Uterine smooth muscle cell (primary cell): ENCODE data around the gene METTL21C. TPM values are rescaled to one million over a fixed set of nuclear protein-coding genes. Genes with fewer than 3 reads are reported as not detected.

Experiments used
- total RNA-seq: library from RNA; depleted of rRNA; stranded (reverse); fragments of >200 nt; gene quantifications from 2 replicates; pipeline ENCODE4 v1.2.3, GENCODE V29; 2014

METTL21C gene
- not detected in 2 replicates for total RNA-seq

DNA sequence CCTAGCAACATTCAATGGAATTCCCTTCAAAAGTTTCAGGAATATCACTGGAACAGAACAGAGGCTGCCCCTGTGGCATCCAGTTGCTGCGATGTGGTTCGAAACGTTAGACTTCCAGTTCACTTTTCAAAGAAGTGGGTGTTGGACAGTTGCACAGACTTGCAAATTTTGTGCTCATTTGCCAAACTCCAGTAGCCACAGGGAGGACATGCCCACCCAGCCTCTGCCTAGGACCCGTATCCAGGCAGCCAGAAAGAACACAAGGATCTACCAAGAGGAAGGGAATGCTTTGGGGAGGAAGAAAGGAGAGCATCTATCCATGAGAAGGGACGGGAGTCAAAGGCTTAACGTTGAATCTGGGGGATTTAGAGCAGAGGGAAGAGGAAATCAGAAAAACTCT, at the start of gene METTL21C:
METTL21C (minus strand) TSS at position 108 of the 400 bp plus-strand sequence. CDS start 546 bp downstream, outside the sequence.

Other genes with a start within 250 kb of the METTL21C start
- 82.4 and 84.7 TPM in 2 replicates for gene TPP2, start 98.1 kb downstream of the METTL21C start, total RNA-seq
- gene TEX30, start 78.7 kb upstream of the METTL21C start, total RNA-seq: 14.6 and 31.2 TPM in 2 replicates
- 14.1 and 20.1 TPM in 2 replicates for gene POGLUT2, start 103.9 kb upstream of the METTL21C start, total RNA-seq
- 19.8 and 20.1 TPM in 2 replicates for gene BIVM, start 104.1 kb upstream of the METTL21C start, total RNA-seq
- 65.7 and 73.0 TPM in 2 replicates for gene ERCC5, start 151.0 kb upstream of the METTL21C start, total RNA-seq